ENCODE data around the gene CHMP6. TPM values are rescaled to one million over a fixed set of nuclear protein-coding genes. Genes with fewer than 3 reads are reported as not detected.

Gene CHMP6
- total RNA-seq, 3 donors from 2014 or later (not counting 1 experiment from before 2014, with no cell fraction given): 26.8 to 33.3 (median 33.0) TPM

DNA sequence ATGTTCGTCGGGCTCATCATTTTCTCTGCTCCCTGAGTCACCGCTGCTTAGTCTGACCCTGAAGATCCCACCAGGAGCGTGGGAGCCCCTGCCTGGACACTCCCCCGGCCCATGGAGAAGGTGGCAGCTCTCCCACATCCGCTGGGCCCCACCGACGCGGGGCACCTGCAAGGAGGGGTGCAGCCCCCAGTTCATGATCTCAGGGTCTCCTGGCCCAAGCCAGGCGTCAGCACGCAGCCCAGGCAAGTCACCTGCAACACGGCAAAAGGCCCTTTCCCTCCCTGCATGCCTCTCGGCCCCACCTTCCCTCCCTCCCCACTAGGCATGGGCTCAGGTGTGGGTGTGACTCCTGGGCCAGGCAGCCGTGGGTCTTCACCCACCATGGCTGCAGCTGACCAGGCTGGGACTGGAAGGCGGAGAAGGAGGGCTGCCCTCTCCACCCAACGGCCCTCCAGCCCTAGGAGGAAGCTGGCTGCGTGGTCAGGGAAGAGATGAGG lies 9.7 kb upstream of the CHMP6 start:
- Mint-ChIP-seq H3K36me3 (no peaks in the 10 kb centered on the region), H3K27ac (no peak overlapping the region), H3K27me3 (ENCODE audit: low read depth in 2 of 2) (peaks cover 10 to 11% of the 10 kb centered on the region in 2 donors), H3K4me1 (peaks cover 0 to 14% of the 10 kb centered on the region in 2 donors), H3K4me3 (no peak overlapping the region), H3K9me3 (no peaks in the 10 kb centered on the region)
- Histone ChIP-seq H3K9me3 (ENCODE audit: control insufficient read depth, insufficient read depth, low read length) (no peaks in the 10 kb centered on the region), H3K27ac (ENCODE audit: low read length) (no peak overlapping the region), H3K36me3 (ENCODE audit: control insufficient read depth, insufficient read depth, low read length) (no peaks in the 10 kb centered on the region), H3K4me3 (ENCODE audit: low read length) (no peak overlapping the region), H3K4me1 (ENCODE audit: control insufficient read depth, insufficient read depth, low read length) (peaks cover 9% of the 10 kb centered on the region), H3K27me3 (ENCODE audit: control insufficient read depth, insufficient read depth, low read length) (peaks cover 4% of the 10 kb centered on the region)
- no peak for TF ChIP-seq CTCF (IDR thresholded peaks at IDR 0.05)
- 79% methylated on average over 17 of the region's 17 CpGs for whole genome bisulfite sequencing (ENCODE audit: insufficient coverage)
- ATAC-seq: no peak
- DNase-seq: no peak
- intact Hi-C loops (cut with micrococcal nuclease): loop anchor here (2.0 to 5.0 kb wide), 2 partner anchors 405 to 555 kb away; no protein-coding TSS in a partner anchor

DNA sequence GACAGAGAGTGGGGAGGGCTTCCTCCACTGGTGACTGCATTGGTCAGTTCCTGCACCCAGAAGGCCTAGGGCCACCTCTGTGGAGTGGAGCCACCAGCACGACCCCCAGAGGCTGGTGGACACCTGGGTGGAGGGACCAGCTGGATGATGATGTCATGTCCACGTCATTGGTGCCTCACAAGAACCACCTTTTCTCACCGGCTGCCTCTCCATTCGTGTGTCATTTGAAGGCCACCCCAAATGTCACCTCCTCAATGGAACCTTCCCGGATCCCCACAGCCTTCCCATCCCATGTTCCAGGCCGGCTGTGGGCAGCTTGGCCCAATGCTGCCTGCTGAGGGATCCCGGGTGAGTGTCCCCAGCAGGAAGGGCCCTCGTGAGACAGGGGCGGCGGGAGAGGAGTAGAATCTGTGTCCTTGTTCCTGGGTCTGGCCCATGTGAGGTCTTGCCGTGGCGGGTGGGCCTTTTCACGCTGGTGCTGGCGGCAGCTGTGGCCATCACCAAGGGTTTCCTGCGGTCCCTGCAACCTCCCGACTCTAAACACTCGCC lies 9.1 kb upstream of the CHMP6 start:
- H3K4me1 Mint-ChIP-seq: peaks cover 0 to 14% of the 10 kb centered on the region in 2 donors
- H3K27ac ChIP-seq (ENCODE audit: low read length): no peak overlapping the region
- H3K27me3 ChIP-seq (ENCODE audit: control insufficient read depth, insufficient read depth, low read length): peaks cover 4% of the 10 kb centered on the region
- intact Hi-C loops (cut with micrococcal nuclease): loop anchor here (5.0 kb wide), 1 partner anchor 405 kb away; no protein-coding TSS in a partner anchor
- no peak overlapping the region for H3K4me3 Mint-ChIP-seq
- H3K36me3 ChIP-seq (ENCODE audit: control insufficient read depth, insufficient read depth, low read length): no peaks in the 10 kb centered on the region
- H3K27ac Mint-ChIP-seq: no peak overlapping the region
- no peak for TF ChIP-seq CTCF (IDR thresholded peaks at IDR 0.05)
- DNase-seq: no peak
- H3K27me3 Mint-ChIP-seq (ENCODE audit: low read depth in 2 of 2): peaks cover 10 to 13% of the 10 kb centered on the region in 2 donors
- 89% methylated on average over 17 of the region's 17 CpGs for WGBS (ENCODE audit: insufficient coverage)
- no peaks in the 10 kb centered on the region for H3K9me3 ChIP-seq (ENCODE audit: control insufficient read depth, insufficient read depth, low read length)
- ATAC-seq: no peak
- H3K4me3 ChIP-seq (ENCODE audit: low read length): no peak overlapping the region
- H3K9me3 Mint-ChIP-seq: no peaks in the 10 kb centered on the region
- H3K4me1 ChIP-seq (ENCODE audit: control insufficient read depth, insufficient read depth, low read length): peaks cover 11% of the 10 kb centered on the region
- H3K36me3 Mint-ChIP-seq: no peaks in the 10 kb centered on the region

DNA sequence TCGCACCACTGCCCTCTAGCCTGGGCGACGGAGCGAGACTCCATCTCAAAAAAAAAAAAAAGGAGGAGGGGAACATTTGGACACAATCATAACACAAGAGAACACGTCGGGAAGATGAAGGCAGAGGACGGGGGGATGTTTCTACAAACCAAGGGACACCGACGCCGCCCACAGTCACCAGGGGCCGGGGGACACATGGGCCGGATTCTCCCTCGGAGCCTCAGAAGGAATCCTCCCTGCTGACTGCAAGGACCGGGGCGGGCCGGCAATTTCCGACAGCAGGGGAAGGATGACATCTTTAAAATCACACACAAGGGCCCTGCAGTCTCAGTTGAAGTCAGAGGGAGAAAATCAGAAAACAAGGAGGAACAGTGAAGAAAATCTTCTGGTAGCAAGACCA lies 8.1 kb upstream of the CHMP6 start:
- no peak overlapping the region for H3K4me3 Mint-ChIP-seq
- intact Hi-C loops (cut with micrococcal nuclease): loop anchor here (5.0 kb wide), 1 partner anchor 406 kb away; no protein-coding TSS in a partner anchor
- H3K27me3 ChIP-seq (ENCODE audit: control insufficient read depth, insufficient read depth, low read length): peaks cover 4% of the 10 kb centered on the region
- no peak overlapping the region for H3K27ac Mint-ChIP-seq
- no peaks in the 10 kb centered on the region for H3K9me3 Mint-ChIP-seq
- DNase-seq: no peak
- 95% methylated on average over 16 of the region's 17 CpGs for WGBS (ENCODE audit: insufficient coverage)
- H3K27ac ChIP-seq (ENCODE audit: low read length): no peak overlapping the region
- H3K4me1 ChIP-seq (ENCODE audit: control insufficient read depth, insufficient read depth, low read length): peaks cover 11% of the 10 kb centered on the region
- H3K9me3 ChIP-seq (ENCODE audit: control insufficient read depth, insufficient read depth, low read length): no peaks in the 10 kb centered on the region
- no peaks in the 10 kb centered on the region for H3K36me3 ChIP-seq (ENCODE audit: control insufficient read depth, insufficient read depth, low read length)
- peaks cover 10 to 16% of the 10 kb centered on the region in 2 donors for H3K27me3 Mint-ChIP-seq (ENCODE audit: low read depth in 2 of 2)
- ATAC-seq: no peak
- no peak for TF ChIP-seq CTCF (IDR thresholded peaks at IDR 0.05)
- H3K4me1 Mint-ChIP-seq: peaks cover 0 to 14% of the 10 kb centered on the region in 2 donors
- H3K4me3 ChIP-seq (ENCODE audit: low read length): no peak overlapping the region
- no peaks in the 10 kb centered on the region for H3K36me3 Mint-ChIP-seq
